IPS-11a (cell line): ENCODE results near the gene PGM1.

Experiments
- H3K4me3 ChIP-seq: one replicate; pipeline ENCODE4 v1.5.1; 2013; ENCODE audit warnings: low read depth, low read length, control low read depth

Gene PGM1

DNA sequence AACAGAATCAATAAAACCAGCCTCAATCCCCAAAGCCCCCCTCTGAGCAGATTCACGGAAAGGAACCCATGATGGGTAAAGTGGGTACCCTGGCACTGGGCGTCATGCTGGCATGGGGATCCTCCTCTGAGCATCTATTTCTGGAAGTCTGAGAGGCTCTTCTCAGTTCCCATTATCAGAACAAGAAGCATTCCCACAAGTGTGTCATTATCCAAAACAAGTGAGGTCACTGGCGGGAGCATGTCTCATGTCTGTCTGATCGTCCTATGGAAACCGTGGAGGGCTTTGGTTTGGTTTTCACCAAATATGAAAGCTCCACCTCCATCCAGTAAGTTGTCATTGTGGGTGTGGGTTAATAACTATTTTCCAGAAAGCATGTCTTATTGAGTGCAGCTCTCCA is 70.7 kb downstream of the PGM1 start:
- H3K4me3 ChIP-seq: no peak overlapping the region

DNA sequence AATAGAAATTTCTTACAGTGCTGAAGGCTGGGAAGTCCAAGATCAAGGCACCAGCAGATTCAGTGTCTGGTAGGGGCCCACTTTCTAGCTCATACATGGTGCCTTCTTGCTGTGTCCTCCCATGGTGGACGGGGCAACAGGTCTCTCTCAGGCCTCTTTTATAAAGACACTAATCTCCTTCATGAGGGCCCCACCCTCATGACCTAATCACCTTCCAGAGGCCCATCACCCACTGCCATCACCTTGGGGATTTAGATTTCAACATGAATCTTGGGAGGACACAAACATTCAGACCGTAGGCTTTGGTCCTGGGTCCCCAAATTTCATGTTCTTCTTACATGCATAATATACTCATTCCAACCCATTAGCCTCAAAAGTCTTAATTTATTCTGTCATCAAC is 71.5 kb downstream of the PGM1 start:
- no peak overlapping the region for H3K4me3 ChIP-seq

DNA sequence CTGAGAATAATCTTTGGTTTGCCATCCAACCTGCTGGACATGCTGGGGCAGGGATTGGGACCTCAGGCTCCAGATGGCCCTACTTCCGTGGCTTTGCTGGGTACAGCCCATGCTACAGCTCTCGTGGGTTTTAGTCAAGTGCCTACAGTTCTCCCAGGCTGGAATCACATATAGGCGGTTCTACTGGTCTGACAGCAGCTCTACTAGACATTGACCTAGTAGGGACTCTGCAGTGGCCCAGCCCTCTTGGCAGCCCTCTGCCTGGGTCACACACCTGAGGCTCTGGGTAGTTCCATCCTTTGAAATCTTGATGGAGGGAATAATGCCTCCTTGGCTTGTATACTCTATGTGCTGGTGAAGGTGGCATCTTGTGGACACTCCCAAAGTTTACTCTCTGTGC is 72.2 kb downstream of the PGM1 start:
- no peak overlapping the region for H3K4me3 ChIP-seq

DNA sequence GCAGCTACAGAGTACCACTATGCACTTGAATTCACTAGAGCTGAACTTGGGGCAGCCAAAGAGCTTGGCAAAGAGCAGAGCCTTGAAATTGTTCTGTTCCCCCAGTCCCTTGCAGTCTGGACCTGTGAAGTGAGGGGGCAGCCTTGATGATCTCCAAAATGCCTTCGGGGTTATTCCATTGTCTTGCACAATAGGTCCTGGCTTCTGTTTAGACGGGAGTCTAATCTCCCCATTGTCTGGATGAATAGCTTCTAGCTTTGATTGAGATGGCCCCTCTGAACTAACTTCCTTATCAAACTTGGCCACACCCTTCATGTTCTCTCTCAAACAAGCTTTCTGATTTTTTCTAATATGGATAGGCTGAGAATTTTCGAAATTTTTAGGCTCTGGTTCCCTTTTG is 72.6 kb downstream of the PGM1 start:
- H3K4me3 ChIP-seq: no peak overlapping the region

DNA sequence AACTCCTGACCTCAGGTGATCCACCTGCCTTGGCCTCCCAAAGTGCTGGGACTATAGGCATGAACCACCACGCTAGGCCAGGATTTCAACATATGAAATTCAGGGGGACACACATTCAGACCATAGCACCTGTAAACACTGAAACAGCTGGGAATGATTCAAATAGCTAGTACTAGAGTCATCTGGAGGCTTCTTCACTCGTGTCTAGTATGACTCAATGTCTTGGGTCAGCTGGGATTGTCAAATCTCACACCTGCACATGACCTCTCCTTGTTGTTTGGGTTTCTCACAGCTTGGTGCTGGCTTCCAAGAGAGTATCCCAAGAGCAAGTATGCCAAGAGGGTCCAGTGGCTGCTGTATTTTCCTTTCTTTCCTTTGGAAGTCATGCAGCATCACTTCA is 75.1 kb downstream of the PGM1 start:
- no peak overlapping the region for H3K4me3 ChIP-seq

DNA sequence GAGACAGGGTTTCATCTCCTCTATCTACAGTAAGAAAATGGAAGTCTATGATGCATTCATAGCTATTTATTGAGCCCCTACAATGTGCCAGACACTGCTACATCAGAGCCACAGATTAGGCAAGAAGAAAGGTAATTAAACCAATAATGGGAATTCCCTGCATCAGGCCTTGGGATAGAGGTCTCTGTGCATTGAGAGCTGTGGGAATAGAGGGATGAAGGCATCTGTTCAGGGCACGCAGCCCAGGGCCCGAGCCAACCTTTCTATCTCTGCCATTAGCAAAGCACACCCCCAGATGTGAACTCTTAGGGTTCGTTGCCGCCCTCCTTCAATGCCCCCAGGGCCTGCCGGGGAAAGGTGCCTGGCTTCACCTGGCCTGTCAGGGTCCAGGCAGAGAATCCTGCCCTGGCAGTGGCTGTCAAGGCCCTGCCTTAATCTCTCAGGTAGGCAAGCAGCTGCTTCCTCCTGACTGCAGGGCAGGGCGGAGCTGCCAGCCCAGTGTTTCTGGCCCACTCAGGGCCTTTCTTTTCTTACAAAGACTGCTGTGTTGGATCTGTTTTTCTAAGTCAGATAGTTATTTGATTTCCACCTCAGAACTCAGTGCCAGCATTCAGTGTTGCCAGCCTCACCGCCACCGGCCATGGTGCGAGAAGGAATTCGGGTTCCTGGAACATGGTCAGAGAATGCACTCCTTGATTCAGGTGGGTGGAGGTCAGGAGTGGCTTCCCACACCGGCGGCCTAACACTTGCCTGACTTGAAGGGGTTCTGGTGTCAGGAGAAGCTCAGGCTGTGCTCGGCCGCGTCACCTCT is 76.1 kb downstream of the PGM1 start:
- no peak overlapping the region for H3K4me3 ChIP-seq

DNA sequence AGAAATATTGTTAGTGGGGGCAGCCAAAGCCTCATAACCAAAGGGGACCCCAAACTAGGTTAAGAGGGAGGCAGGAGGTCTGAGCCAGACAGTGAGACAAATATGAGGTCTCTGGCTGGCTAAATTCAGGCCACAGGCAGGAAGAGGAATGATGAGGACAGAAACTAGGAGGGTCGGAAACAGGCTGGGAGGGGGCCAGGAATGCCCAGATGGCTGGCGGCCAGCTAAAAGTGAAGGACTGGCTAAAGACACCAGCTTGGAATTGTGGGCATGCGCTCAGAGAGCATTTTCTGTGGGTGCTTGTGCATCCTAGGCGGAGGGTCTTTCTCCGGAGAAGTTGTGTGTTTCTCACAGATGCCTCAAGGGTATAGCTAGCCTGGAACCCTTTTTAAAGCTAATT is 77.0 kb downstream of the PGM1 start:
- no peak overlapping the region for H3K4me3 ChIP-seq

DNA sequence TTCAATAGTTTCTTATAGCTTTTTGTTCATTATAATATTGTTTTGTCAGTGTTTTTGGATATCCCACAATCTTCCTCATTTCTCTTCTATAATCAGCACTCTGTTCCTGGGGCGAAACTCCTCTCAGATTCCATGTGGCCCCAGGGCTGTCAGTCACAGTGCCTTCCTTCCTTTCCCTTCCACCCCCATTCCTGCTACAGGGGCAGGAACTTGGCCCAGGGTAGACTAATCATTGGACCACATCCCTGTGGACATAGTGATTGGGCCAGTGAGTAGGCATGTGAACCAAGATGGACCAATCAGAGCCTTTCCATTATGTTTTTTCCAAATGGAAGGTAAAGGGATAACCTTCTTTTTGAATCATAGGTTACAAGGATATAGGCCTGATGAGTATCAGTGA is 78.3 kb downstream of the PGM1 start:
- no peak overlapping the region for H3K4me3 ChIP-seq

DNA sequence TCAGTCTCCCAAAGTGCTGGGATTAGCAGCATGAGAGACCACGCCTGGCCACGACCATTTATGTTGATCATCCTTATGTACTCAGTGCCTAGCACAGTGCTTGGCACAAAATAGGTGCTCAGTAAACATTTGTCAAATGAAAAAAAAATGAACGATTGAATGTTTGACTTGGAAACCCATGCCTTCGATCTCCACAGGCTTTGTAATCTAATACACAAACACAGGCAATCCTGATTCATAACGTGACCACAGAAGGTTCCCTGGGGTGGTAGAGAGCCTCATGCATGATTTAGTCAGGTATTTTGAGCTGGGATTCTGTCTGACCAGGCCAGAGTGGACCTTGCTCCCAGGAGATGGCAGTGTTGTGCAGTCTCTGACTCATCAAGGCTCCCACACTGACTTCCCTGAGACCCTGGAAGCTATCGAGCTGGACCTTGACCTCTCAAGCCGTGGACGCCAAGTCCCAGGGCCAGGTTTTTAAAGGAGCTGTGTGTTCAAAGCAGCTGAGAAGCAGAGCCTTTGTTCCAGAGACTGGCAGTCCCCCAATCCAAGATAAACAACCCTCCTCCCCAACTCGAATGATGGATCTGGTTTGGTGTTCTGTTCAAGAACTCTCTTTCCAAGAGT is 81.1 kb downstream of the PGM1 start:
- no peak overlapping the region for H3K4me3 ChIP-seq

DNA sequence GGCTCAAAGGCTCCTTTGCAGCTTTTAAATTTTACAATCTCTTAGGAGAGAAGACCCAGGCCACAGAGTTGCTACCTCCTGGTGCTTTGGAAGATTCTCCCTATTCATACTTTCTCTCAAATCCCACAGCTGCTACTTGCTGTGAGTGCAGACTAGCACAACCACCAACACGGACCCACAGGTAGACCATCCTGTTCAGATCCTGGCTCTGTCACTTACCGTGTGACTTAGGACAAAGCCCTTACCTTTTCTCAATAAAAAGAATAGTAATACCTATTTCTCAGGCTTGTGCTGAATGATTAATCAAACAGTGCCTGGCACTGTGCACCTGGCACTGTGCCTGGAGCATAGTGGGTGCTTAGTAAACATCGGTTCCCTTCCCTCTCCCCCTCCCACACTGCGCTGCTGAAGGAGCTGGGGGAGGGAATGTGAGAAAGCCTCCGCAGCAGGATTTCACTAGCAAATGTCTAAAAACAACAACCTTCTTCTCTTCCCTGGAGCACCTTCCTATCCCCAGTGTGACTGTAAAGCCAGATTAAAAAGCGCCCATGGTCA is 81.7 kb downstream of the PGM1 start:
- no peak overlapping the region for H3K4me3 ChIP-seq

DNA sequence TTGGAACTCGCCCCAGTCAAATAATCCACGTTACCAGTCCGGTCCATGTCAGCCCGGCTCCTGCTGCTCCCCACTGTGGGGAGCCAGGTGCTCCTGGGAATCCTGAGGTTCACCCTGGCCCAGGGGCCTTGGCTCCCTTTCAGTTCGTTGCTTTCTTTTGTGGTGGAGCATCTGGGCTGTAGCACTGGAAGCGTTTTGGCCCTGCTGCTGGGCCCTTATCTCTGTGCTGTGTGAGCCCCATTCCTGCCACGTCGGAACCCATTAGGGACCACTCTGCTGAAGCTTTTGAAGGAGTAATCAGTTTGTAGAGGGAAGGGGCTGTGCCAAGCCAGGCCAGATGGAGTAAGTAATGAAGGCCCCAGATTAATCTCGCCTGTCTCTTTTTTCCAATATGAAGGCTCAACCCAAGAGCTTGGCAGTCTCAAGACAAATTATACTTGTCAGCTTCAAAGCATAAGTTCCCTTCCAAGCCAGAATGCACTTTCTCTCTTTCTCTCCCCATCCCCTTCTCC is 82.3 kb downstream of the PGM1 start:
- no peak overlapping the region for H3K4me3 ChIP-seq

DNA sequence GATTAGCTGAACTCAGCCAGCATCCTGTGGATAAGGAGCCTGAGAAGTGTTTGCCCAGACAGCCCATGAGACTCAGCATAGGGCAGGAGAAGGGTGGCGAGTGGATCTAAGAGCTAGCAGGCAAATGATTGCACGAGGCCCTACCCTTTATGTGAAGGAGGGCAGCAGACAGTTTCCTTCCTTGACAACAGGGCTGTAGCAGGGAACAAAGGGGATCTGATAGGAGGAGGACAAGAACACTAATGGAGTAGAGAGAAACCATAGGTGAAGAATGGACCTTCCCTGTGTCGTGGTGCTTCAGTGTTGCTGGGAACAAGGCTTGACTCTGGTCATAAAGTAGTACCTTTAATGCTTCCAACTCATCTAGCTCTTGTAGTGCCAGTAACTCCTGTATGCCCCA is 84.3 kb downstream of the PGM1 start:
- no peak overlapping the region for H3K4me3 ChIP-seq

DNA sequence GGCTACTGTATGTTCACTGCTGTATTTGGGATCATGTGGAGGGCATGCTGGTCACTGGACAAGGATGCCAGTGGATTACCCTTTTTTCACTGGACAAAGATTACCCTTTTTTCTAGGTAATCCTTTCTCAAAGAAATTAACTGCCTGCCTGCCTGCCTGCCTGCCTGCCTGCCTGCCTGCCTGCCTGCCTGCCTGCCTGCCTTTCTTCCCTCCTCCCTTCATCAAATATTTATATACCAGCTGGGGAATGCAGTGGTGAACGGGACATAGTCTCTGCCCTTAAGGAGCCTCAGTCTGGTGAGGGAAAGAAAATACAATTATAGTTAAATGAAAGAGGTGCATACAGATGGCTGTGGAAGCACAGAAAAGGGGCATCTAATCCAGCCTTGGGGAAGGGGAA is 85.0 kb downstream of the PGM1 start:
- no peak overlapping the region for H3K4me3 ChIP-seq

DNA sequence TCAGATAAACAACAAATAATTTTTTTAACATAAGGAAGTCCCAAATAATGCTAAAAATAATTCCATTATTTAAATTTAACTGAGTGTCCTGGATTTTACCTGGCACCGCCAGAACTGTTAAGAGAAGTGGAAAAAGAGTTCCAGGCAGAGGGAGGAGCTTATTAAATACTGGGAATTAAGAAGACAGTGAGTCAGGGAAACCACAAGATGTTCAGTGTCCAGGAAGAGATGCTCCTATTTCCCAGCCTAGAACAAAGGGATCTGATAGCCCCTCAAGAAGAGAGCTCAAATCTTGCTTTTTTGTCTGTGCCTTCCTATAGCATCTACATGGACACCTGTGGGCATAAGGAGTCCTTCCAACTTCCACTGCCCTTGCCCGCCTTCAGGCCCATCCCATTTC is 85.9 kb downstream of the PGM1 start:
- no peak overlapping the region for H3K4me3 ChIP-seq

DNA sequence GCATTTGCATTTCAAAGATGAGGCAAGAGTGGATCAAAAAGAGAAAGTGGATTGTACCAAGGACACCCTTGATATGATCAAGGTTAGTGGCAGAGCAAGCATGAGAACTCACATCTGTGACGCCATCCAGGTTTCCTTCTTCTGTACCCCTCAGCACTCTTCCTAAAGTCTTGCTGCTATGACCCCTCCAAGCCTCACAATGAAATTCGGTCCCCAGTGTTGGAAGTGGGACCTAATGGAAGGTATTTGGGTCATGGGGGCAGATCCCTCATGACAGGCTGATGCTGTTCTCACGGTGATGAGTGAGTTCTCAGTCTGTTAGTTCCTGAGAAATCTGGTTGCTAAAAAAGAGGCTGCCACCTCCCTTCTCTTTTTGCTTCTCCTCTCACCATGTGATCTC is 86.4 kb downstream of the PGM1 start:
- H3K4me3 ChIP-seq: no peak overlapping the region

DNA sequence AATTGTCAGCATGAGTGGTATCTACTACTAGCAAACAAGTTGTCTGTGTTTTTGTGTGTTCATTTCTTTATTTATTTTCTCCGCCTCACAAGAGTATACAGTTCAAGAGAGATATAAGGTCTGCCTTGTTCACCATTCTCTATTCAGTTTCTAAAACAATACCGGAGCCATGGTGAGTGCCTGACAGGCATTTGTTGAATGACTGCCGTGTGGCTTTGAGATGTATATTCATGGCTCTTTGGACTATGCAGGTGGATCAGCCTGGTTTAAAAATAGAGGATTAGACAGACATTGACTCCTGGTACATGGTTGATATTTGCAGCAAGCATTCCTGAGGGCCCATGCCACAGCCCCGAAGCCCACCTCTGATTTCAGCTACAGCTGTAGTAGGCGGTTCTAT is 89.7 kb downstream of the PGM1 start:
- H3K4me3 ChIP-seq: no peak overlapping the region

DNA sequence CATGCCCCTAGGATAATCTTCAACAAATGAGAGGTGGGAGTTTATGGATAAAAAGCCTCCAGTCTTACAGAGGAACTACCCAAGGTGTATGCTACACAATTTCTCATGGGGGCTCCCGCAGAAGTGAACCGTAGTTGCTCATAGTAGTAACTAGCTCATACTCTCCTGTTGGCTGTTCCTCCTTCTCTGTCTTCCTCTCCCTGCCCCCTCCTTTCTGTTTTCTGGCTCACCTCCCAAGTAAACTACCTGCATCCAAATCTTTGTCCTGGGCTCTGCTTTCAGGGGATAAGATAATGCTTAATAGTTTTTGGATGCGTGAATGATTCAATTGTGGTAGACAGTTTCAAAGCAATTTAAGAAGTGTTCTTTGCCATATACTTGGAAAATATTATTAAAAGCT is 90.5 kb downstream of the PGM1 start:
- H3K4me3 ChIP-seq: no peak overlapping the region

DNA sequence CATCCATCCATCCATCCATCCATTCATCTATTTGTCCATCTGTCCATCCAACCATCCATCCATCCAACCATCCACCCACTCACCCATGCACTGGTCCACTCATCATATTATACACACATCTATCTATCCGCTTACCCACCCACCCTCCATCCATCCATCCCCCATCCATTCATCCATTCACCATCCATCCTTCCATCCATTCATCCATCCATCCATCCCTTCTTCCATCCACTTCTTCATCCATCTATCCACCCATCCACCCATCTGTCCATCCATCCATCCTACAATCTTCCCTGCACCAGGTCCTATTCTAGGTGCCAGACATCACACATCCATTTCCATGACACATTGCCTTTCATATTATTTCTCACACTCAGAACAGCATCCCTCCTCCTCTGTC is 93.5 kb downstream of the PGM1 start:
- no peak overlapping the region for H3K4me3 ChIP-seq

DNA sequence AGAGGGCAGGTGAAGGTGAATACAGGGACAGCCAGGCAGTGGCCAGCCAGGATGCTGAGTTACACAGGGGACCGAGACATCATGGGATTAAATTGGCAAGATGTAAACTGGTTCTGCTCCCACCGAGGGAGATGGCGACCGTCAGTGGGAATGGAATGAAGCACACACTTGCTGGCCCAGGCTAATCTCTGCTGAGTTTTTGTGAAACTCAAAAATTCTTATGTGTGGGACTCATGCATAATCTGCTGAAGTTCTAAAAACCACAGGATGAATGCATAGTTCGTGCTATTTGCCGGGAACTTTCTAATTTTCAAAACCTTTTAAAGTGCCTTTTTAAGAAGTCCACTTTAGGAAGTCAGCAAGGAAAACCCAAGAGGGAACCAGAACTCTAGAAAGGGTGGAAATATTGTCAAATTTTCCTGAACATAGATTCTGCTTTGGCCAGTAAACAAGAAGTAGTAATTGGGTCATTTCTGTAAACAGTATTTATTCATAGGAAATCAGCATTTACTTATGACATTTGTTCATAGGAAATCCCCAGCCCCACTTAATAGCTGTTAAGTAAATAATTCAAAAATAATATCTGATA is 95.2 kb downstream of the PGM1 start:
- no peak overlapping the region for H3K4me3 ChIP-seq

DNA sequence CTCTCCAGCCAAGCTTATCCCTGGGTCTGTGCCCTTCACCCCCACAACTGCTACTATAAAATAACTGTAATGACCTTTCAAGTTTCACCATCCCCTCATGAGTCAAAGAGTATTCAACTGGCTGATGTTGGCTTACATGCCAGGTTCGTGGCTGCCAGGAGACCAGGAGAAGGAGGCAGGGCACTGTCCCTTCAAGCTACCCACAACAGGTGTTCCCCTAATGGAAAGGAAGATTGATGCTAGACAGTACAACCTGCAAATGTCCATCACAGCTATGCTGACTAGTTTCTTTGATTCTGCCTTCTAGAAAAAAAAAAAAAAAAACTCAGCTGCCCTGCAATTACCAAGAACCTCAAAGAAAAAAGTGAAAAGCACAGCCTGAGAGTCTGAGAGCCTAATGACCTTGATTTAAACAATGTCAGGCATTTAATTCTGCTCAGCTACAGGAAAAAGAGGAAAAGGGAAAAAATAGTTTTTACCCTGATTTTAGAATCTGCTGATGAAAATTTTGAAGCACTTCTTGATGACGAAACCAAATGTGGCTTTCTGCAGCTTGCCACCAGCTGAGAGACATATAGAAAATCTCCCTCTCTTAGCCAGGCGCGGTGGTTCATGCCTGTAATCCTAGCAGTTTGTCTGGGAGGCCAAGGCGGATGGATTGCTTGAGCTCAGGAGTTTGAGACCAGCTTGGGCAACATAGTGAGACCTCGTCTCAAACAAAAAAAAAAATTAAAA is 97.9 kb downstream of the PGM1 start:
- no peak overlapping the region for H3K4me3 ChIP-seq

DNA sequence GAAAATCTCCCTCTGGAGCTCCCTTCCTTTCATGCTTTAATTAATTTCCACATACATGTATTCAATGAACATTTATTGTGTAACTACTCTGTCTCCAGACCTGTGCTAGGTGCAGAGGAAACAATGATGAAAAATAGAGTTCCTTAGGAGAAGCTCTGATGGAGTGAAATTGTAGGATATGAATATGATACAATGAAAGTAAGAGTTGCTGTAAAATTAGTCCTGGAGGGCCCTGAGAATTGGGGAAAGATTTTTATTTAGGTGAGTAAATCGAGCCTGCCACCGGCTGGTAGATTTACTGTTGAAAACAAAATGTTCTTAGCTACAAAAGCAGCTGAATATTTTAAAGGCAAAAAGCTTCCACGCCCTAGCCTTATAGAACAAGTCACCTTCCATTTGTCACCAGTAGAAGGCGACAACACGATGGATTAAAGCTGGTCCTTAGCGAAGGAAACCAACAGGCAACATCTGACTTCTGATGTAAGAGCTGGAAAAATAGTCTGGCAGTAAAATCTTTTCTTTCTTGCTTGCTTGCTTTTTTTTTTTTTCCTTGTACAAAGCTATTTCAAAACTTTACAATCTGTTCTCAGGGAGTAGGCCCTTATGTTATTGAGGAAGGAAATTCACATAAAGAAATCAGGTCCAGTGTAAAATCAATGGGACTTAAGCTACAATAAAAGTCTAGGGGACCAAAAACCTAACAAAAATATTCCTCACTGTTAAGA is 98.7 kb downstream of the PGM1 start:
- H3K4me3 ChIP-seq: no peak overlapping the region
